ENCODE measurements around the gene TTC7B. TPM values are rescaled to one million over a fixed set of nuclear protein-coding genes. Genes with fewer than 3 reads are reported as not detected.
A peak's percentile ranks its signal among the peaks of the same experiment; 100 is the strongest.

Gene TTC7B
- total RNA-seq, 4 donors from 2014 or later, result 8.4 to 11.2 (median 9.2) TPM

DNA sequence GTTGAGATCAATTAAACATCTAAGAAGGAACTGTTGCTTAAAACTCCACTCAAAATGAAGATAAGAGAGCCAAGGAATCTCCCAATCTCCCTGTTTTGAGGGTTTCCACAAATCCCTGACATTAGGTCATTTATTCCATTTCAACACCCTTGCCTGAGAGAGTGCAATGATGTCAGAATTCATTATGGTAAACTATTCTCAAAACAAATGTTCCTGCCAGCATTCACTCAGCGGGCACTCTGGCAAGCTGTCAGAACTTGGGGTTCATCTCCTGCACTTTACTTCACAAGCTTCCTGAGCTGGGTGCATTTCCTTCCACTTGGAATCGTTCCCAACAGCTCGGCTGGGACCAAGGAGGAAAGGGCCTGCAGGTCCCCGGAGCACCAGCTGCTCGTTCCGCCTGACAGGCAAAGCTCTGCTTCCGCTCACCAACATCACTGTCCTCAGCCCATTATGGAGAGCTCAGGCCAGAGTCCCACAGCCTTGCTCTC is 117.8 kb downstream of the TTC7B start:
- Histone ChIP-seq H3K36me3 (no peaks in the 10 kb centered on the region), H3K4me3 (no peak overlapping the region), H3K27me3 (no peaks in the 10 kb centered on the region), H3K4me1 (peaks cover 0 to 24% (median 11%) of the 10 kb centered on the region in 4 donors), H3K27ac (peak overlapping the region; percentile 68 to 83 (median 72)), H3K9me3 (no peaks in the 10 kb centered on the region)
- in situ Hi-C loops (cut with MboI; ENCODE audit: low pct_ligation_motif_present in 1 of 4, low pct_unique_long_range_greater_than_20kb in 1 of 4, low sequenced_read_pairs in 3 of 4) (loop anchor here (10.0 to 25.0 kb wide), 3 partner anchors 286 to 386 kb away; no protein-coding TSS in a partner anchor), intact Hi-C loops (cut with DNase I; ENCODE audit: low total_unique reads) (no loop called here)
- 63% methylated on average over 7 of the region's 7 CpGs; no CpG with 5 or more reads in 1 of the 2 donors for WGBS, 2 donors (ENCODE audit: low coverage in 1 of 2)
- DNase-seq, result peak; percentile 31
- TF ChIP-seq EP300 (IDR thresholded peaks at IDR 0.05; ENCODE audit: low read depth) (no peak), POLR2AphosphoS5 (IDR thresholded peaks at IDR 0.05) (peak in 2 of 3 donors; percentile 24 to 35)

- Histone ChIP-seq H3K27ac (peak overlapping the region; percentile 68 to 83 (median 72)), H3K27me3 (no peaks in the 10 kb centered on the region), H3K9me3 (no peaks in the 10 kb centered on the region), H3K36me3 (no peaks in the 10 kb centered on the region), H3K4me1 (peaks cover 0 to 24% (median 11%) of the 10 kb centered on the region in 4 donors), H3K4me3 (no peak overlapping the region)
- intact Hi-C loops (cut with DNase I; ENCODE audit: low total_unique reads) (loop anchor here (2.0 kb wide), 1 partner anchor 299 kb away; no protein-coding TSS in a partner anchor), in situ Hi-C loops (cut with MboI; ENCODE audit: low pct_ligation_motif_present in 1 of 4, low pct_unique_long_range_greater_than_20kb in 1 of 4, low sequenced_read_pairs in 3 of 4) (loop anchor here (10.0 to 25.0 kb wide), 3 partner anchors 285 to 385 kb away; no protein-coding TSS in a partner anchor)
- TF ChIP-seq POLR2AphosphoS5 (IDR thresholded peaks at IDR 0.05), result peak in 1 of 3 donors; percentile 11
- peak; percentile 94 to 97 (median 94) for TF ChIP-seq CTCF (IDR thresholded peaks at IDR 0.05)
- TF ChIP-seq EP300 (IDR thresholded peaks at IDR 0.05; ENCODE audit: low read depth), result no peak
- DNase-seq, result peak; percentile 83
- WGBS, 2 donors (ENCODE audit: low coverage in 1 of 2), result 10 to 25% methylated on average over 10 to 15 of the region's 15 CpGs
Observed at GRCh38 chr14:90697577-90698206, 118.5 kb downstream of the TTC7B start.

GRCh38 chr14:90697132-90697531 is 119.1 kb downstream of the TTC7B start:
- no peaks in the 10 kb centered on the region for H3K27me3 ChIP-seq
- no peaks in the 10 kb centered on the region for H3K9me3 ChIP-seq
- TF ChIP-seq CTCF (IDR thresholded peaks at IDR 0.05) (no peak), EP300 (IDR thresholded peaks at IDR 0.05; ENCODE audit: low read depth) (no peak), POLR2A (IDR thresholded peaks at IDR 0.05) (no peak), POLR2AphosphoS5 (IDR thresholded peaks at IDR 0.05) (no peak)
- DNase-seq, result no peak
- H3K4me1 ChIP-seq, result peaks cover 0 to 24% (median 11%) of the 10 kb centered on the region in 4 donors
- in situ Hi-C loops (cut with MboI; ENCODE audit: low pct_ligation_motif_present in 1 of 4, low pct_unique_long_range_greater_than_20kb in 1 of 4, low sequenced_read_pairs in 3 of 4) (loop anchor here (10.0 to 25.0 kb wide), 3 partner anchors 285 to 385 kb away; no protein-coding TSS in a partner anchor), intact Hi-C loops (cut with DNase I; ENCODE audit: low total_unique reads) (loop anchor here (2.0 kb wide), 1 partner anchor 298 kb away; no protein-coding TSS in a partner anchor)
- no peaks in the 10 kb centered on the region for H3K36me3 ChIP-seq
- H3K4me3 ChIP-seq, result no peak overlapping the region
- 51 to 55% methylated on average over 2 of the region's 2 CpGs for WGBS, 2 donors (ENCODE audit: low coverage in 1 of 2)
- peak overlapping the region; percentile 68 to 83 (median 72) for H3K27ac ChIP-seq

- H3K27ac ChIP-seq, result peak overlapping the region; percentile 68 to 83 (median 72)
- 75 to 76% methylated on average over 4 of the region's 4 CpGs for WGBS, 2 donors (ENCODE audit: low coverage in 1 of 2)
- no peak for TF ChIP-seq POLR2A (IDR thresholded peaks at IDR 0.05)
- no peak for TF ChIP-seq EP300 (IDR thresholded peaks at IDR 0.05; ENCODE audit: low read depth)
- no peak for TF ChIP-seq CTCF (IDR thresholded peaks at IDR 0.05)
- TF ChIP-seq POLR2AphosphoS5 (IDR thresholded peaks at IDR 0.05), result no peak
- intact Hi-C loops (cut with DNase I; ENCODE audit: low total_unique reads), result loop anchor here (2.0 kb wide), 1 partner anchor 298 kb away; no protein-coding TSS in a partner anchor
- H3K4me1 ChIP-seq, result peaks cover 0 to 24% (median 11%) of the 10 kb centered on the region in 4 donors
- H3K4me3 ChIP-seq, result no peak overlapping the region
- in situ Hi-C loops (cut with MboI; ENCODE audit: low pct_ligation_motif_present in 1 of 4, low pct_unique_long_range_greater_than_20kb in 1 of 4, low sequenced_read_pairs in 3 of 4), result loop anchor here (10.0 to 25.0 kb wide), 3 partner anchors 284 to 384 kb away; no protein-coding TSS in a partner anchor
- no peaks in the 10 kb centered on the region for H3K27me3 ChIP-seq
- DNase-seq, result no peak
- H3K9me3 ChIP-seq, result no peaks in the 10 kb centered on the region
- no peaks in the 10 kb centered on the region for H3K36me3 ChIP-seq
Observed at GRCh38 chr14:90696720-90697119, 119.5 kb downstream of the TTC7B start.
